GM12801 (cell line): Measurements from ENCODE around the gene CACNA1A.

Source experiments
- TF ChIP-seq, protein P1 (sequence below): IDR thresholded peaks from one replicate; pipeline ENCODE4 v1.5.1; 2011; ENCODE audit warnings: control low read depth; ENCODE audit not compliant: insufficient read length; ENCODE audit errors: extremely low read depth

Gene CACNA1A

DNA sequence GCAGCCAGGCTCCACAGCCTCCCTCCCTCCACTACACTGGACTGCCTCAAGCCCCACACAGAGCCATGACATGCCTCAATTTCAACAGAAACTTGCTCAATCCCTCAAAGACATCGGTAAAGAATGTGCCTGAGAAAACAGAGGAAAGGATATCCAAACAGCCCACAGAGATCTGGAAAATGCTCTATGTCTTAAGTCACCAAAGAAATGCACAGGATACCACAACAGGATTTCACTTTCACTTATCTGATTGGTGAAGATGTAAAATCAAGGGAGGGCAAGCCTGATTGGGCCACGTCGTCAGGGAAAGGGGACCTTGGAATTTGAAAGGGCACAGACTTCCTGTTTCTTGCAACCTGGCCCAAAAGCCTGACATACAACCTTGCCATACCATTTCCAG, 14.2 kb downstream of the CACNA1A start:
- TF ChIP-seq, protein P1, sequence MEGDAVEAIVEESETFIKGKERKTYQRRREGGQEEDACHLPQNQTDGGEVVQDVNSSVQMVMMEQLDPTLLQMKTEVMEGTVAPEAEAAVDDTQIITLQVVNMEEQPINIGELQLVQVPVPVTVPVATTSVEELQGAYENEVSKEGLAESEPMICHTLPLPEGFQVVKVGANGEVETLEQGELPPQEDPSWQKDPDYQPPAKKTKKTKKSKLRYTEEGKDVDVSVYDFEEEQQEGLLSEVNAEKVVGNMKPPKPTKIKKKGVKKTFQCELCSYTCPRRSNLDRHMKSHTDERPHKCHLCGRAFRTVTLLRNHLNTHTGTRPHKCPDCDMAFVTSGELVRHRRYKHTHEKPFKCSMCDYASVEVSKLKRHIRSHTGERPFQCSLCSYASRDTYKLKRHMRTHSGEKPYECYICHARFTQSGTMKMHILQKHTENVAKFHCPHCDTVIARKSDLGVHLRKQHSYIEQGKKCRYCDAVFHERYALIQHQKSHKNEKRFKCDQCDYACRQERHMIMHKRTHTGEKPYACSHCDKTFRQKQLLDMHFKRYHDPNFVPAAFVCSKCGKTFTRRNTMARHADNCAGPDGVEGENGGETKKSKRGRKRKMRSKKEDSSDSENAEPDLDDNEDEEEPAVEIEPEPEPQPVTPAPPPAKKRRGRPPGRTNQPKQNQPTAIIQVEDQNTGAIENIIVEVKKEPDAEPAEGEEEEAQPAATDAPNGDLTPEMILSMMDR = no peak

DNA sequence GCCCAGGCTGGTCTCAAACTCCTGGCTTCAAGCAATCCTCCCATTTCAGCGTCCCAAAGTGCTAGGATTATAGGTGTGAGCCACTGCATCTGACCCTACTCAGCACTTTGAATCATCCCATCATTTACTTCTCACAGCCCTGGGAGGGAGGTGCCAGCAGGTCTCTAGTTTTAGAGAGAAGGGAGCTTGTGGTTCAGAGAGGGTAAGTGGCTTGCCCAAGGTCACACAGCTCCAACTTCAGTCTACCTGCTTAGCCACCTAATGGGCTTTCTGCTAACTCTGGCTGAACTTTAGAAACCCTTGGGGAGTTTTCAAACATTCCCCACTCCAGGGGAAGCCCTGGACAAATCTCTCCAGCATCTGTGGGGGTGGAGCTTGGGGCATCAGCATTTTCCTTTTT, 18.3 kb downstream of the CACNA1A start:
- TF ChIP-seq, protein P1 = no peak

DNA sequence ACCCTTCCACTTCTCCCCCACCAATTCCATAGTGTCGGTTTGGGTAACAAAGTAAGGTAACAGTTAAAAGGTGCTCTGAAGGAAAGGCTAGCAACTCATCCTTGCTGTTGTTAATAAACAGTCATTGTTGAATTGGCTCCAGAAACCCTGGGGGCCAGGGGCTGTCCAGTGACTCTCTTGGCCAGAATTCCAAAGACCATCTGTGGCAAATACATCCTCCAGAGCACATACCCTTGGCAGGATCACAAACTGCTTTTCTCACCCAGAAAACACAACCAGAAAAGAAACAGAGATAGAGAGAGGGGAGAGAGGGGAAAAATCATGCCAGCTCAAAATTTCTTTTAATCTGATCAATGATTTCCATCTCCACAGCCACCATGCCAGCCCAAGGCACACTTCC, 22.1 kb downstream of the CACNA1A start:
- TF ChIP-seq, protein P1 = no peak

DNA sequence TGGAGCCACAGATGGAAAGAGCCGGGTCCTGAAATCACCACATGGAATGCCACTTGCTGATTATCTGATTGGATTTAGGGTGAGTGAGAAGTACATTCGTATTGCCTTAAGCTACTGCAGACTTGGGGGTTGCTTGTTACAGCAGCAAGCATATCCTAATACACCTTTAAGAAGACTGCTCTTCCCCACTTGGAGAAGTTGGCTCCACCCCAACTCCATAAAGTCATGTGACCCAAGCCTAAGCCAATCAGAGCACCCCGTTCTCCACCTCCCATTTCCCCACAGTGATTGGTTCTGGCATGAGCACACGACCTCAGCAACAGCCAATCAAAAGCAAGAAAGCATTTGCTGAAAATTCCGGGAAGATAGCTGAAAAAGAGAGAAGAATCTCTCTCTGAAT, 23.1 kb downstream of the CACNA1A start:
- TF ChIP-seq, protein P1 = no peak

DNA sequence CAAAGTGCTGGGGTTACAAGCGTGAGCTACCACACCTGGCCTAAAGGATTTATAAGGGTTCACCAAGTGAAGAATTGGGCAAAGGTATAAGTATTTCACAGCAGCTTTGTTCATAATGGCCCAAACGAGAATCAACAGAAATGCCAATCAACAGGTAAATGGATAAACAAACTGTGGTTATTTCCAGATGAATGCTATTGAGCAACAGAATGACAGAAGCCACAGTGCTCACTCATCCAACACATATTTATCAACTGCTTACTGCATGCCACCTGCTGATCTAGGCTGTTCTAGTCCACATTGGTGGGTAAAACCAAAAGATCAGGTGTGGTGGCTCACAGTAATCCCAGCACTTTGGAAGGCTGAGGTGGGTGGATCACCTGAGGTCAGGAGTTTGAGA, 27.7 kb downstream of the CACNA1A start:
- TF ChIP-seq, protein P1 = no peak

DNA sequence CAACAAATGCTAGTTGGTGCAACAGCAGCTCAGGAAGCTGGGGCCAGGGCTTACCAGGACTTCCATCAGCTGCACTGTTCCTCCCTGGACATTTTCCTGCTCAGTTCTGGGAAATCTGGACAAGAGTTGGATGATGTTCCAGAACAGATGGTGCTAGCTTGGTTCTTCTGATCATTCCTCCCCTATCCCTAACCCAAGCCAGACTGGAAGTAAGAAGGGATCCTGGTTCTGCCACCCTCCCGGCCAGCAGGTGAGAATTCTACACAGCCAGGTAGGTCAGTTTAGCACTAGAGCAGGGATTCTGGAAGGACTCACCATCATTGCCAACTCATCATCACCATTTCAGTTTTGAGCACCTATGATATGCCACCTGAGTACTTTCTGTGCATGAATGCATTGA, 30.2 kb downstream of the CACNA1A start:
- TF ChIP-seq, protein P1 = no peak

DNA sequence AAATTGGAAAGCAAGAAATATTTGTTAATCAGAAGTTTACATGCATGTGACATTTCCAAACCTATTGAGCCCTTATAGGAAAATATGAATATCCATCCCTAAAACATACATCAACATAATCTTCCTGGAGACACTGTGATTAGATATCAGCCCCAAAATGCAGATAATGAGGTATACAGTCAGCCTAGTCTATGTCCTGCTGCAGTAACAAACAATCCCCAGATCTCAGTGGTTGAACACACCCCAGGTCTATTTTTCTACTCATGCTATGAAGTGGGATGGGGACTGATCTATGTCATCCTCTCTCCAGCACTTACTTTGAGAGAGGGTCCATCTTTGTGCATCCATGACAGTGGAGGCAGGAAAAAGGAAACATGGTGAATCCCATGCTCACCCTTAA, 31.2 kb downstream of the CACNA1A start:
- TF ChIP-seq, protein P1 = no peak

DNA sequence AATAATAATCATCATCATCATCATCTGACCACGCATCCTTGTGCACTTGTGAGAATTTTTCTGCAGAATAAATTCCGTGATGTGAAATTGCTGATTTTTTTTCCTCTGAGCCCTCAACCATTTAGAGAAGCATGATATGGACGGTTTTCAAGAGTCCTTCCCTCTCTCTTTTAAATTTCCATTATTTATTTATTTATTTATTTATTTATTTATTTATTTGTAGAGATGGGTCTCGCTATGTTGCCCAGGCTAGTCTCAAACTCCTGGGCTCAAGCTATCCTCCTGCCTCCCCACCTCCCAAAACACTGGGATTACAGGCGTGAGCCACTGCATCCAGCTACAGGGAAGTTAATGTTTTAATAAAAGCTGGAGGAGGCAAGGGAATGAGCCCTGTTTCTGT, 39.6 kb downstream of the CACNA1A start:
- TF ChIP-seq, protein P1 = no peak
